ENCODE results near the gene ITPKC.

GRCh38 chr19:40677156-40677555 is 39.8 kb upstream of the ITPKC start:
- no peak for TF ChIP-seq CTCF (IDR thresholded peaks at IDR 0.05; ENCODE audit: insufficient read depth, low read depth, low read length)
- no peak for TF ChIP-seq EZH2 (IDR thresholded peaks at IDR 0.05; ENCODE audit: insufficient read depth, low read length)

Measured in astrocyte (in vitro differentiated cells and primary cell).